Ascending aorta (tissue), 2 donors: ENCODE results near the gene PRPSAP2. TPM values are rescaled to one million over a fixed set of nuclear protein-coding genes. Genes with fewer than 3 reads are reported as not detected.
A peak's percentile ranks its signal among the peaks of the same experiment; 100 is the strongest.

Experiments
- DNase-seq, 2 donors: peaks; one replicate each; pipeline ENCODE4 v3.0.0-alpha.2; 2019; ENCODE audit warnings: low spot score in 2 of 2
- H3K27ac ChIP-seq, 2 donors: fragments of 200-600 bp; sonication (generic); one replicate each; pipeline ENCODE4 v1.5.1; 2016 to 2017; ENCODE audit warnings: mild to moderate bottlenecking in 1 of 2
- H3K27me3 ChIP-seq: fragments of 200-600 bp; sonication (generic); one replicate; pipeline ENCODE4 v1.5.1; 2017
- H3K36me3 ChIP-seq, 2 donors: fragments of 200-600 bp; sonication (generic); one replicate each; pipeline ENCODE4 v1.5.1; 2016
- H3K4me1 ChIP-seq, 2 donors: fragments of 200-600 bp; sonication (generic); one replicate each; pipeline ENCODE4 v1.5.1; 2016 to 2017; ENCODE audit warnings: mild to moderate bottlenecking in 1 of 2
- H3K4me3 ChIP-seq, 2 donors: fragments of 200-600 bp; sonication (generic); one replicate each; pipeline ENCODE4 v1.5.1; 2016 to 2017; ENCODE audit warnings: mild to moderate bottlenecking in 1 of 2
- H3K9me3 ChIP-seq, 2 donors: fragments of 200-600 bp; sonication (generic); one replicate each; pipeline ENCODE4 v1.5.1; 2016
- CTCF ChIP-seq, 3 experiments: fragments of 200-600 bp in 2 of 3; fragments of 450-650 bp in 1 of 3; sonication (generic) in 2 of 3; IDR thresholded peaks; one replicate each; pipeline ENCODE4 v1.5.1; 2016 to 2019; ENCODE audit warnings: antibody characterized with exemption in 3 of 3, mild to moderate bottlenecking in 1 of 3, moderate library complexity in 1 of 3
- intact Hi-C: fragments of 100-400 bp; cut with DNase I; formaldehyde crosslinking; loops from one replicate; pipeline ENCODE4 v1.15.1; 2023
- total RNA-seq: library from RNA; depleted of rRNA; stranded (reverse); fragments of >200 nt; gene quantifications from one replicate; pipeline ENCODE4 v1.1.0, GENCODE V29; 2016

The PRPSAP2 gene
- total RNA-seq, 1 donor from 2014 or later, result 3.4 TPM

- H3K36me3 ChIP-seq, result peaks cover 36% of the 10 kb centered on the region in 2 donors
- TF ChIP-seq CTCF (IDR thresholded peaks at IDR 0.05), result no peak
- intact Hi-C loops, result no loop called here
These were observed 9.2 kb downstream of the PRPSAP2 start for GRCh38 chr17:18866866-18867813.

GRCh38 chr17:18877104-18877645, 19.2 kb downstream of the PRPSAP2 start:
- no peaks in the 10 kb centered on the region for H3K4me1 ChIP-seq
- H3K27ac ChIP-seq, result no peak overlapping the region
- no peak for DNase-seq
- no peaks in the 10 kb centered on the region for H3K27me3 ChIP-seq
- H3K4me3 ChIP-seq, result no peak overlapping the region
- intact Hi-C loops, result no loop called here
- no peak for TF ChIP-seq CTCF (IDR thresholded peaks at IDR 0.05)
- H3K36me3 ChIP-seq, result peaks cover 70 to 77% of the 10 kb centered on the region in 2 donors
- H3K9me3 ChIP-seq, result no peaks in the 10 kb centered on the region

More at GRCh38 chr17:18866866-18867813, 9.2 kb downstream of the PRPSAP2 start:
- H3K4me3 ChIP-seq, result no peak overlapping the region
- H3K27me3 ChIP-seq, result no peaks in the 10 kb centered on the region
- no peaks in the 10 kb centered on the region for H3K9me3 ChIP-seq
- DNase-seq, result peak in 1 of 2 donors; percentile 21
- H3K4me1 ChIP-seq, result no peaks in the 10 kb centered on the region
- no peak overlapping the region for H3K27ac ChIP-seq

- intact Hi-C loops, result no loop called here
- no peaks in the 10 kb centered on the region for H3K27me3 ChIP-seq
- H3K36me3 ChIP-seq, result peaks cover 32 to 47% of the 10 kb centered on the region in 2 donors
- H3K4me1 ChIP-seq, result peaks cover 0 to 9% of the 10 kb centered on the region in 2 donors
- H3K4me3 ChIP-seq, result no peak overlapping the region
- H3K27ac ChIP-seq, result no peak overlapping the region
- TF ChIP-seq CTCF (IDR thresholded peaks at IDR 0.05), result no peak
- DNase-seq, result no peak
- H3K9me3 ChIP-seq, result no peaks in the 10 kb centered on the region
These were observed 30.9 kb downstream of the PRPSAP2 start for GRCh38 chr17:18888766-18889290.

- no peak for DNase-seq
- intact Hi-C loops, result no loop called here
- Histone ChIP-seq H3K9me3 (peaks cover 0 to 1% of the 10 kb centered on the region in 2 donors), H3K36me3 (peaks cover 30 to 42% of the 10 kb centered on the region in 2 donors), H3K27me3 (no peaks in the 10 kb centered on the region), H3K4me1 (peaks cover 0 to 9% of the 10 kb centered on the region in 2 donors), H3K27ac (peak overlapping the region in 1 of 2 donors; percentile 18), H3K4me3 (no peak overlapping the region)
- TF ChIP-seq CTCF (IDR thresholded peaks at IDR 0.05), result no peak
These were observed 31.7 kb downstream of the PRPSAP2 start for GRCh38 chr17:18889658-18890057.

- intact Hi-C loops, result no loop called here
- Histone ChIP-seq H3K36me3 (peaks cover 22 to 39% of the 10 kb centered on the region in 2 donors), H3K4me3 (no peak overlapping the region), H3K4me1 (peaks cover 0 to 9% of the 10 kb centered on the region in 2 donors), H3K27me3 (no peaks in the 10 kb centered on the region), H3K27ac (no peak overlapping the region), H3K9me3 (peaks cover 0 to 8% of the 10 kb centered on the region in 2 donors)
- no peak for DNase-seq
- TF ChIP-seq CTCF (IDR thresholded peaks at IDR 0.05), result no peak
These were observed 33.6 kb downstream of the PRPSAP2 start for GRCh38 chr17:18891541-18891940.
